K562 treated with DMSO at 1 percent for 12 hours (cell line): Measurements from ENCODE around the gene TJP2. TPM values are rescaled to one million over a fixed set of nuclear protein-coding genes. Genes with fewer than 3 reads are reported as not detected.

Experiments used
- total RNA-seq: library from RNA; unstranded; fragments of 300-600 nt; gene quantifications from 2 replicates; pipeline ENCODE4 v1.2.3, GENCODE V29; 2022; ENCODE audit not compliant: insufficient read depth

The TJP2 gene
- total RNA-seq: 14.5 and 35.1 TPM in 2 replicates

DNA sequence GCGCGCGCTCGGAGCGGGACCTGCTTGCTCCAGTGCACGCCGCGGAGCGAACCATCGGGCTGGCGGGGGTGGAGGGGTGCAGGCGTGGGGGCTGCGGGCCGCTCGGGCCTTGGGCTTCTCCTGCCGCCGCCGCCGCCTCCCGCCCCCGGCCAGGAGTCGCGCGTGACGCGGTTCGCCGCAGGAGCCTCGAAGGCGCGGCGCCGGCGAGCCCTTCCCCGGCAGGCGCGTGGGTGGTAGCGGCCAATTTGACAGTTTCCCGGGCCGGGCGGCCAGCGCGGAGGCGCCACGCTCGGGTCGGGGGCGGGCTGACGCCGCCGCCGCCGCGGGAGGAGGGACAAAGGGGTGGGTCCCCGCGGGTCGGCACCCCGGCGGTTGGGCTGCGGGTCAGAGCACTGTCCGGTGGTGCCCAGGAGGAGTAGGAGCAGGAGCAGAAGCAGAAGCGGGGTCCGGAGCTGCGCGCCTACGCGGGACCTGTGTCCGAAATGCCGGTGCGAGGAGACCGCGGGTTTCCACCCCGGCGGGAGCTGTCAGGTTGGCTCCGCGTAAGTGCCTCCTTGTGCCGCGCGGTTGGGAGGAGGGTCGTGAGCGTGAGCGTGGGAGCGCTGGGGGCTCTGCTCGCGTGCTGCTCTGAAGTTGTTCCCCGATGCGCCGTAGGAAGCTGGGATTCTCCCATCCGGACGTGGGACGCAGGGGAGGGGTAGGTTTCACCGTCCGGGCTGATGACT lies at the start of gene TJP2:
TJP2 (plus strand) TSS at position 387 of the 725 bp plus-strand sequence; CDS start at position 483, 96 bp downstream.

Other genes with a start within 250 kb of the TJP2 start
- not detected in 2 replicates for gene PRKACG, start 160.2 kb upstream of the TJP2 start, total RNA-seq
- gene FXN, start 138.5 kb upstream of the TJP2 start, total RNA-seq: 7.1 and 7.8 TPM in 2 replicates
- not detected in 2 replicates for gene ENTREP1, start 150.9 kb downstream of the TJP2 start, total RNA-seq